ENCODE measurements around the gene ITPRID1.

The ITPRID1 gene

GRCh38 chr7:31707089-31707488 is 193.2 kb downstream of the ITPRID1 start:
- Histone ChIP-seq H3K9me3 (ENCODE audit: control insufficient read depth, low read depth, low read length) (no peaks in the 10 kb centered on the region), H3K36me3 (ENCODE audit: control insufficient read depth, low read depth, low read length) (no peaks in the 10 kb centered on the region), H3K27ac (ENCODE audit: low read length) (no peak overlapping the region), H3K4me1 (ENCODE audit: control insufficient read depth, low read depth, low read length) (peaks cover 14% of the 10 kb centered on the region), H3K4me3 (ENCODE audit: low read length) (no peak overlapping the region), H3K27me3 (ENCODE audit: control insufficient read depth, insufficient read depth, low read length) (peaks cover 39% of the 10 kb centered on the region), H3K9ac (ENCODE audit: low read length) (no peak overlapping the region)
